ENCODE measurements around the gene NONO.

GRCh38 chrX:71298119-71298518 lies 14.7 kb downstream of the NONO start:
- no peak for TF ChIP-seq CTCF (IDR thresholded peaks at IDR 0.05; ENCODE audit: insufficient read depth, low read depth, low read length)
- TF ChIP-seq EZH2 (IDR thresholded peaks at IDR 0.05; ENCODE audit: insufficient read depth, low read length), result no peak
